DMS153 treated with DMSO at 0.1 percent for 48 hours (cell line): ENCODE data around the gene NXPE4.
"Not testable (repeated sequence)": the region's sequence is repeated elsewhere in the genome, so short reads cannot be mapped to it uniquely, and the experiment has no call there.

Experiments
- DNase-seq: peaks from one replicate; lab custom pipeline; 2025; ENCODE audit not compliant: unreplicated experiment; lab: John Stamatoyannopoulos, UW

The NXPE4 gene

DNA sequence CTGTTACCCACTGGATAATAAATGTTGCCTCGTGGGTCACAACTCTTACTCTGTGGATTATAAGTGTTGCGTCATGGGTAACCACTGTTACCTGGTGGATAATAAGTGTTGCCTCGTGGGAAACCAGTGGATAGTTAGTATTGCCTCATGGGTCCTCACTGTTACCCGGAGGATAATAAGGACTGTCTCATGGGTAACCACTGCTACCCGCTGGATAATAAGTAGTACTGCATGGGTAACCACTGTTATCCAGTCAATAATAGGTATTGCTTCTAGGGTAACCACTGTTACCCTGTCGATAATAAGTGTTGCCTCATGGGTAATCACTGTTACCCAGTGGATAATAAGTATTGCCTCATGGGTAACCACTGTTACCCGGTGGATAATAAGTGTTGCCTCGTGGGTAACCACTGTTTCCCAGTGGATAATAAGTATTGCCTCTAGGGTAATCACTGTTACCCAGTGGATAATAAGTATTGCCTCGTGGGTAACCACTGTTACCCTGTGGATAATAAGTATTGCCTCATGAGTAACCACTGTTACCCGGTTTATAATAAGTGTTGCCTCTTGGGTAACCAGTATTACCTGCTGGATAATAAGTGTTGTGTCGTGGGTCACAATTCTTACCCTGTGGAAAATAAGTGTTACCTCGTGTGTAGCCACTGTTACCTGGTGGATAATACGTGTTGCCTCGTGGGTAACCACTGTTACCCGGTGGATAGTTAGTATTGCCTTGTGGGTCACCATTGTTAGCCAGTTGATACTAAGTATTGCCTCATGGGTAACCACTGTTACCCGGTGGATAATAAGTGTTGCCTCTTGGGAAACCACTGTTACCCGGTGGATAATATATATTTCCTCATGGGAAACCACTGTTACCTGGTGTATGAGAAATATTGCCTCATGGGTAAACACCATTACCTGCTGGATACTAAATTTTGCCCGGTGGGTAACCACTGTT, 15.7 kb upstream of the NXPE4 start:
- no peak for DNase-seq

DNA sequence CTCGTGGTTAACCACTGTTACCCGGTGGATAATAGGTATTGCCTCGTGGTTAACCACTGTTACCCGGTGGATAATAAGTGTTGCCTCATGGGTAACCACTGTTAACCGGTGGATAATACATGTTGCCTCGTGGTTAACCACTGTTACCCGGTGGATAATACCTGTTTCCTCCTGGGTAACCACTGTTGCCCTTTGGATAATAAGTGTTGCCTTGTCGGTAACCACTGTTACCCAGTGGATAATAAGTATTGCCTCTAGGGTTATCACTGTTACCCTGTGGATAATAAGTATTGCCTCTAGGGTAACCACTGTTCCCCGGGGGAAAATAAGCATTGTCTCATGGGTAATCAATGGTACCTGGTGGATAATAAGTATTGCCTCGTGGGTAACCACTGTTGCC, 15.0 kb upstream of the NXPE4 start:
- no peak for DNase-seq

- DNase-seq: no peak
Measured at GRCh38 chr11:114609429-114609828, 13.8 kb upstream of the NXPE4 start.

- not testable (repeated sequence) for DNase-seq
Measured at GRCh38 chr11:114608605-114609004, 13.0 kb upstream of the NXPE4 start.

DNA sequence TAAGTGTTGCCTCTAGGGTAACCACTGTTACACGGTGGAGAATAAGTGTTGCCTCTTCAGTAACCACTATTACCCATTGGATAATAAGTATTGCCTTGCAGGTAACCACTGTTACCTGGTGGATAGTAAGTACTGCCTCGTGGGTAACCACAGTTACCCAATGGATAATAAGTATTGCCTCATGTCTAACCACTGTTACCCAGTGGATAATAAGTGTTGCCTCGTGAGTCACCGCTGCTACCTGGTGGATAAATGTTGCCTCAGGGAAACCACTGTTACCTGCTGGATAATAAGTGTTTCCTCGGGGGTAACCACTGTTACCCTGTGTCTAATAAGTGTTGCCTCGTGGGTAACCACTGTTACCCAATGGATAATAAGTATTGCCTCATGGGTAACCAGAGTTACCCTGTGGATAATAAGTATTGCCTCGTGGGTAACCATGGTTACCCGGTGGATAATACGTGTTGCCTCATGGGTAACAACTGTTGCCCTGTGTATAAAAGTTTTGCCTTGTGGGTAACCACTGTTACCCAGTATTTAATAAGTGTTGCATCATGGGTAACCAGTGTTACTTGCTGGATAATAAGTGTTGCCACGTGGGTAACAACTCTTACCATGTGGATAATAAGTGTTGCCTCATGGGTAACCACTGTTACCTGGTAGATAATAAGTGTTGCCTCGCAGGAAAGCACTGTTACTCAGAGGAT, 12.3 kb upstream of the NXPE4 start:
- no peak for DNase-seq

- DNase-seq: not testable (repeated sequence)
Measured at GRCh38 chr11:114606802-114607075, 11.2 kb upstream of the NXPE4 start.

GRCh38 chr11:114606003-114606801, 10.6 kb upstream of the NXPE4 start:
- DNase-seq: no peak

- no peak for DNase-seq
Measured at GRCh38 chr11:114605370-114605769, 9.8 kb upstream of the NXPE4 start.

DNA sequence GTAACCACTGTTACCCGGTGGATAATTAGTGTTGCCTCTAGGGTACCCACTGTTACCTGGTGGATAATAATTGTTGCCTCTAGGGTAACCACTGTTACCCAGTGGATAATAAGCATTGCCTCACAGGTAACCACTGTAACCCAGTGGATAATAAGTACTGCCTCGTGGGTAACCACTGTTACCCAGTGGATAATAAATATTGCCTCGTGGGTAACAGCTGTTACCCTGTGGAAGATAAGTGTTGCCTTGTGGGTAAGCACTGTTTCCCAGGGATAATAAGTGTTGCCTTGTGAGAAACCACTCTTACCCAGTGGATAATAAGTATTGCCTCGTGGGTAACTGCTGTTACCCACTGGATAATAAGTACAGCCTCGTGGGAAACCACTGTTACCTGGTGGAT, 9.3 kb upstream of the NXPE4 start:
- DNase-seq: no peak

- DNase-seq: no peak
Measured at GRCh38 chr11:114604179-114604813, 8.7 kb upstream of the NXPE4 start.

GRCh38 chr11:114603151-114603550, 7.6 kb upstream of the NXPE4 start:
- not testable (repeated sequence) for DNase-seq

- no peak for DNase-seq
Measured at GRCh38 chr11:114598461-114598860, 2.9 kb upstream of the NXPE4 start.

DNA sequence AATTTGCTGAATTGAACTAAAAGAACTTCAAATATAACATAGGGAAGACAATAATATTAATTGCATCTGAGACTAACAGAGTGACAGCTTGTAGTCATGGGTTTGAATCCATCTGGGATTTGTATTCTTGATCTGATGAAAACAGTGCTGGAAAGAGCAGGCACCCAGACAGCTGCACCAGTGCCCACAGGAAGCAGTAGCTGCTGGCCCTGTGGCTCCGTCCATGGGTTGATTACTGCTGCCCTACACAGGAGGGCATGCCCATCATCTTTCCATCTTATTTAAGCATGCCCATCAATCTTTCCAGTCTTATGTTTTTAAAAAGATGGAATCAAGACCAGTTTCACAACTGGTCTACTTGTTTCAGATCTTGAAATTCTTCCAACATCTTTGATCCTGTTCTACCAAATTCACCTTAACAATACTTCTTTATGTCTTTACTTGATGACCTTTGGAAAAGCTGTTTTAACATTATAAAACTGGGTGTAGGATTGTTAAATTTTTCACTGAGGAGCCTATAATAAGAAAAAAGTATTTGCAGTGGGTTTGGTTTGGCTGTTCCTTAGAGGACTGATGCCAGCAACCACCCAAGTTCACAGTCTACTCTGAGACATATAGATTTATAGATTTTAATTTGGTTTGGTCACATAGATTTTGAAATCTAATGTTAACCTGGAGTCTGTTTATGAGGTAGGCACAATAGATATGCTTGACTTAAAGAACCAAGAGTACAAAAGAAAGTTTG, 761 bp upstream of the NXPE4 start:
- DNase-seq: no peak

- no peak for DNase-seq
Measured at GRCh38 chr11:114594703-114595102, 883 bp downstream of the NXPE4 start.

DNA sequence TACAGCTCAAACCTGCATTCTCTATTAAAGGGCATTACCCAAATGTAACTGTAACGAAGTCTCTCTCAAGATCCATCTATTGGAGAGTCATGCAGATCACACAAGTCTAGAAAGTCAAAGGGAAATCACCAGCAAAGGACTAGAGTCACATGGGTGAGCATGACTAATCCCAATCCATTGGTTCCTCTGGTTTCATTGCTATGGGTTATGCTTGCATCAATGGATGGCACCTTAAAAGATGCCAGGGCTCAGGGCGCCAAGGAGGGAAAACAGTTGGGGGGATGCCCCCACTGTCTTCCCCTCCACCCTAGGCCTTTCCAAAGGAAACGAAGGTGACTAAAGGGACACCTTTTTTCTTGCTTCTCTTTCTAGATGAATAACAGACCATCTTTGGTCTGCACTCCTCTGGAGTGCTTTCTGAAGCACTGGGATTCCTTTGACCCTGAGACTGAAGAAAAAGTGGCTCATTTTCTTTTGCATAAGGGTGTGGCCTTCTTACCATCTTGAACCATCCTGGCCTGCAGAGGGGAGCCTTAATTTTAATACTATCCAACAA, 8.1 kb downstream of the NXPE4 start:
- no peak for DNase-seq

GRCh38 chr11:114586797-114587196, 8.8 kb downstream of the NXPE4 start:
- DNase-seq: no peak

DNA sequence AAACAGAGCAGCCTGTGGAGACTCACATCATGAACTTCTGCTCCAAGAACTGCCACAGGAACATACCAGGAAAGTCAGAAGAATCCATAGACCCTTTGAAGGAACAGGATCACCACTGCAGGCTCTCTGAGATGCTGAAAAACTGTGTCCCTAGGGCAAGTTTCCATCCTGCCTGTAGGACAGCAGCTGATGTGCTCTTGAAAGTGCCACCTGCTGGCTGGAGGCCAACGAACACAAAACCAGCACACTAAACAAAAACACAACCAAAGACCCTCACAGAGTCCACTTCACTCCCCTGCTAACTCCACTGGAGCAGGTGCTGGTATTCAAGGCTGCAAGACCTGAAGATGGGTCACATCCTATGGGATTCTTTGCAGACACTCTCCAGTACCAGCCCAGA, 23.9 kb downstream of the NXPE4 start:
- no peak for DNase-seq

- DNase-seq: no peak
Measured at GRCh38 chr11:114569801-114570200, 25.8 kb downstream of the NXPE4 start.

DNA sequence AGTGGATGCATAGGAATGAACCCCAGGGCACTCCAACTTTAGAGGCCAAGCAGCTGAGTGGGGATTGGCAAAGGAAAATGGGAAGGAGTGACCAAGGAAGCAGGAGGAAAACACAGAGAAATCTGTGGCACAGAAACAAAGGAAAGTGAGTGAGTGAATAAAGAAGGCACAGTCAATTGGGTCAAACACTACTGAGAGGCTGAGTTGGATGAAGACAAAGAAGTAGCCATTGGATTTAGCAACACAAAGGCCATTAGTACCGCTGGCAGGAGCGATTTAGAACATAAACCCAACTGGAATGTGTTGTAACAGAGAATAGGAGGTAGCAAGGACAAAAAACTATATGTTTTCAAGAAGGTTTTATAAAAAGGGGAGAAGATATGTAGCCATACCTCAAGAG, 29.3 kb downstream of the NXPE4 start:
- DNase-seq: no peak

DNA sequence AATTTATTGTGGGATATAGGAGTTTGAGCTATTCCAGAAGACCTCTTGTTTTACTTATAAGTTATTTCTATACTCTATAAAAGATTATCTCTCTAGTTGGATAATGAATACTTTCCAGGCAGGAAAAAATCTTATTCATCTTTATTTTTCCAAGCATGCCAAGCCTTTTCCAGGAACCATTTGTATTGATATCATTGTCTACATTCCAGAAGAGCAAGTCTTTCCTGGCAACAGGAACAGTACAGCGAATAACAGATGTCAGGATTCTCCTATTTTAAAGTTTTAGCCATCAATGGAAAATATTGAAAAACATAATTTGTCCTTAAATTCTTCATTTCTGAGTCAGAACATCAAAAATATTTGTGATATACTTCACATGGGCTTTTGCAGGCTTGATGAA, 30.8 kb downstream of the NXPE4 start:
- DNase-seq: no peak
